HG02981 (cell line): ENCODE measurements around the gene HPN.
"Not testable (repeated sequence)": the region's sequence is repeated elsewhere in the genome, so short reads cannot be mapped to it uniquely, and the experiment has no call there.

ENCODE experiments used
- ATAC-seq: cut with Tn5 transposase; IDR thresholded peaks from one replicate; pipeline ENCODE4 v1.9.1; 2021; ENCODE audit warnings: mild to moderate bottlenecking, moderate library complexity; ENCODE audit not compliant: unreplicated experiment

The HPN gene

DNA sequence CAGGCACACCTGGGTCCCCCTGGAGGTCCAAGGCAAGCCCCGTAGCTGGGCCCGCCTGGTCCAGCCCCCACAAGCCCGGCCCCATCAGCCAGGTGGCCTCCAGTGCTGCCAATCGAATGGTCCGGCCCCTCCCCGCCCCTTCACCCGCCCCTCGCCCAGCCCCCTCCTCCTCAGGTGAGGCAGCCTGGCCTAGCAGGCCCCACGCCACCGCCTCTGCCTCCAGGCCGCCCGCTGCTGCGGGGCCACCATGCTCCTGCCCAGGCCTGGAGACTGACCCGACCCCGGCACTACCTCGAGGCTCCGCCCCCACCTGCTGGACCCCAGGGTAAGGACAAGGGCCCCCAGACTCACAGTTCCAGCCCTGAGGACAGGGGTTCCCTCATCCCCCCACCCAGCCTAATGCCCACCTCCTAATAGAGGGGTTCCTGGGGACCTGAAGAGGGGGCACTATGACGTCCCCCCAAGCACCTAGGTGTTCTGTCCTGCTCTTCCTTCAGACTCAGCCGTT, at the start of gene HPN:
Gene HPN, plus strand, starts transcription at position 174 of the 508 bp plus-strand sequence. CDS start 786 bp downstream, outside the sequence.
- no peak for ATAC-seq

DNA sequence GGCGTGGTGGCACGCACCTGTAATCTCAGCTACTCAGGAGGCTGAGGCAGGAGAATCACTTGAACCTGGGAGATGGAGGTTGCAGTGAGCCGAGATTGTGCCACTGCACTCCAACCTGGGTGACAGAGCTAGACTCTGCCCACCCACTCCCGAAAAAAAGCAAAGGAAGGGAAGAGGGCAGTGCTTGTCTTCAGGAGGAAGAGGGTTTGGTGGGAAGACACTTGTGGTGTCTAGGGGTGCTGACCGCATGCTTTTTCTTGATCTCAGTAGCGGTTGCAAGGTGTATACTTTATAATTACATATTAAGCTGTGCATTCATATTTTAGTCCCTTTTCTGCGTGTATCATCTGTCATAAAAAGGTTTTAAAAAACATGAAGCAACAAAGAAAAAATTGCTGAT, 48.9 kb upstream of the HPN start:
- ATAC-seq, result not testable (repeated sequence)

- no peak for ATAC-seq
These were observed 47.3 kb upstream of the HPN start for GRCh38 chr19:34994286-34994642.

- ATAC-seq, result no peak
These were observed 46.6 kb upstream of the HPN start for GRCh38 chr19:34994643-34995541.

- no peak for ATAC-seq
These were observed 46.0 kb upstream of the HPN start for GRCh38 chr19:34995551-34995950.

DNA sequence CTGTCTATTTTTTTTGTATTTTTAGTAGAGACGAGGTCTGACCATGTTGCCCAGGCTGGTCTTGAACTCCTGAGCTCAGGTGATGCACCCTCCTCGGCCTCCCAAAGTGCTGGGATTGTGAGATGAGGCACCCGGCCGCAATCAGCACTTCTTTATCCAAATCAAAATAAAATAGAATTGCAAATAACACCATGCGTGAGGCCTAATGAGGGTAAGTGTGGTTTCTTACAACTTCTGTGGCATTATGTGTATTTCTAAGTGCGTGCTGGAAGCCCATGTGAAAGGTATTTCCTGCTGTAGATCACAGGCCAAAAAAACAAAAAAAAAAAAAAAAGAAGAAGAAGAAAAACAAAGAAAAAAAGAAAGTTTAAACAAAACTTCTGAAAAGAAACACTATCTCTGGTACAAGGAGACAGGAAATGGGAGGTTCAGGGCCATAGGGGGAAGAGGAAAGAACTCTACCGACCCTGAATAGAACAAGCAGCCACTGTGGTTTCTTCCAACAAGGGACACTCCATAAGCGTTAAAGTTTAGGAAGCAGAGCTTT, 44.4 kb upstream of the HPN start:
- ATAC-seq, result no peak

DNA sequence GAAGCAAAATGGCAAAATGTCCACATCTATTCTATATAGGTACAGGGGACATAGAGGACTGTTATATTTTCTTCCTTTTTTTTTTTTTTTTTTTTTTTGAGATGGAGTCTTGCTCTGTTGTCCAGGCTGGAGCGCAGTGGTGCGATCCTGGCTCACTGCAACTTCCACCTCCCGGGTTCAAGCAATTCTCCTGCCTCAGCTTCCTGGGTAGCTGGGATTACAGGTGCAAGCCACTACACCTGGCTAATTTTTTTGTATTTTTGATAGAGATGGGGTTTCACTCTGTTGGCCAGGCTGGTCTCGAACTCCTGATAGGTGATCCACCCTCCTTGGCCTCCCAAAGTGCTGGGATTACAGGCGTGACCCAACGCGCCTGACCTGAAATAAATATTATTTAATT, 43.3 kb upstream of the HPN start:
- not testable (repeated sequence) for ATAC-seq

- ATAC-seq, result no peak
These were observed 42.6 kb upstream of the HPN start for GRCh38 chr19:34998777-34999497.

GRCh38 chr19:34999498-35000337, 41.8 kb upstream of the HPN start, which contains the start of gene GRAMD1A:
Gene GRAMD1A, plus strand, starts transcription at chr19:35000323. Its CDS starts 156 bp downstream, at chr19:35000479.
- no peak for ATAC-seq

GRCh38 chr19:35000338-35000646, 41.2 kb upstream of the HPN start:
- no peak for ATAC-seq

DNA sequence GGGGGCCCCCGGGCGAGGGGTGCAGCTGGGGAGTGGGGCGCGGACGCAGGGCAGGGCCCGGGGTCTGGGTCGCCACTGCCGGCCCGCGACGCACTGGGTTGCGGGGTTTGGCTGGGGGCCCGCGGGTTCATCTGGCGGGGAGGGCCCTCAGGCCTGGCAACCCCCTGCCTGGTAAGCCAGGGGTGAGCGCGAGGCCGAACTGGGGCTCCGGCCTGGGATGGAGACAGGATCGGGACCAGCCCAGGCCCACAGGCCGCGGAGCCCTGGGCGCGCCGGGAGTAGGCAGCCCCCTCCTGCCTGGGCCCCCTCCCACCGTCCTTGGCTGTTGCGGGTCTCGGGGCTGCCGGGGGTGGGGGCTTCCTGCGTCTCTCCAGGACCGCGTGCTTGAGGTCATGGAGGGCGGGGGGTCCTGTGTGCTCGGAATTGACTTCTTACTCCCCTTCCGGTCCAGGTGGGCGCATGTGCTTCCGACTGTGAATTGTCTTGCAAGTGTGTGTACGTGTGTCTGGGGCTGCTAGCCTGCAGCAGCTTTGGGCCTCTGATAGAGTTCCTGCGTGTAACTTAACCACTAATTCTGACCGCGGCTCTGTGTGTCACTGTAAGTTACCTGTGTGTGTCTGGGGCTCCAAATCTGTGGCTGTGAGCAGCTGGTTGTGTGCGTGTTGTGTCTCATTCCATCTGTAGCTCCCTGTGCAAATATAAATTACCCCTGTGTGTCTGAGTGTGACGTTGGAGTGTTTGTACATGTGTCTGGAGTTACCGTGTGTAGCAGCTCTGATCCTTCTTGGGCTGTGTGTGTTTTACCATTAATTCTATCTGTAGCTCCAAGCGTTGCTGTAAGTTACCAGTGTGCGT, 40.6 kb upstream of the HPN start:
- no peak for ATAC-seq

DNA sequence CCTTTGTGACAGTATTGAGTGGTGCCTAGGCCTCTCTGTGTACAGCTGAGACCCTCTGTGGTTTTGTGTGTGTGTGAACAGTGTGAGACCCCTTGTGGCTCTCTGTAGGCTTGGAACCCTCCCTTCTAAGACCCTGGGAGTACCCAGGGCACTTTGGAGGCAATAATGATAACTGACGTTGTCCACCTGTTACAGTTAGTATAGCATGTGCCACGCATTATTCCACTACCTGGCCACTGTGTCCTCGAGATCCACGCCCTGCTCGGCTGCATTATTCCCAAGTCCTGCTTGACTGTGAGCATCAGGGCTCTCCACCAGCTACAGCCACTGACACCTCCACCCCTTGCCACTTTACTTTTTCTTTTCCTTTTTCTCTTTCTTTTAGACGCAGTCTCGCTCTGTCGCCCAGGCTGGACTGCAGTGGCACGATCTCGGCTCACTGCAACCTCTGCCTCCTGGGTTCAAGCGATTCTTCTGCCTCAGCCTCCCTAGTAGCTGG, 39.4 kb upstream of the HPN start:
- no peak for ATAC-seq

DNA sequence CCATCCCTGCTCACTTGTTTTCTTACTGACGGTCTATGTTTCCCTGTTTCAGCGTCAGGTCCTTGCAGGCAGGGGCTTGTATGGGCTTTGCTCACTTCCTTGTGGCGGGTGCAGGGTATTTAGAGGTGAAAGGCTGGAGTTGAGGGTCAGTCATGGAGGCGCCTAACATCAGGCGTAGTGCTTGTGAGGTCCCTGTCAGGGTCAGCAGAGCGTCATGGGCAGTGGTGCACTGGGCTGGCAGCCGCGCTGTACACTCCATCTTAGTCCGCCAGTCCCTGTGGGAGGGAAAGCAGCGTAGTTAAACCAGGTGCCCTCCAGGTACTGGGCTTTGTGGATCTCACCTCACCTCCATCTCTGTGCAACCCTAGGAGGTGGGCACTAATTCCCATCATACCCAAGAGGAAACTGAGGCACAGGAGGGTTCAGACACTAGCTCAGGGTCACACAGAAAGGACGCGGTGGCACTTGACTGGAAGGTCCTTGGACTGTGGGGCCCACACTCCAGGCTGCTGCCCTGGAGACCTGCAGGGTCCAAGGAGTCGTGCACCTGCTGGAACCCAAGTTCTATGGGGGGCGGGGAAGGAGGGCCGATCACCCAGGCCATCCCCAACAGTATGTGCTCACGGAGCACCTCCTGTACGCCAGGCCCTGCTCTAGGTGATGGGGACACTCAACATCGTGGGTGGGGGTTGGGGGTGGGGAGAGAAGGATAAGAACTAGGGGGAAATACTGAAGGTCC, 36.8 kb upstream of the HPN start:
- no peak for ATAC-seq

DNA sequence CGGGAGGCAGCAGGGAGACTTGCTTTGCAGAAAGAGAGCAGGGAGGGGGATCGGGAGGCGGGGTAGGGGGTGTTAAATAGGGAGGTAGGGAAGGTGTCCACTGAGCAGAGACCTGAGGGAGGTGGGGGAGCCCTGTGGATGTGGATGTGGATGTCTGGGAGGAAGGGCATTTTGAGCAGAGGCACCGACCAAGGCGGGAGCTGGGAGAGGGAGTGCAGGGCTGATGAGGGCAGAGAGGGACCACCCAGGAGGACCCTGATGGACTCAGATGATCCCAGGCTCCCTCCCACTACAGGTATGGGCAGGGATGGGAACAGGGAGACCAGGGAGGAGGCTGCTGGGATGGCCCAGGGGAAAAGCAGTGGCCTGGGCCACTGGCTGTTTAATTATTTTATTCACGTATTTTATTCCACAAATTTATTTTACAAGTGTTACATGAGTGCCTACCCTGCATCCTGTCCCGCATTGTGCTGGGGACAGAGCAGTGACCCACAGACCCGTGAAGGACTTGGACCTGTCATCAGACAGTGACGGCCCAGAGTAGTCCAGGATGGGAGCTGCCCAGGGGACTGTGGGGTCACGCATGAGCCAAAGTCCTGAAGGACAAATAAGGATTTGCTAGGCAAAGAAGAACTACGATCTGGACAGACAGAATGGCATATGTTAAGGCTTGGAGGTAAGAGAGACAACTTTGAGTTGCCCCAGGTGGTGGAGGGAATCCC, 36.1 kb upstream of the HPN start:
- no peak for ATAC-seq

DNA sequence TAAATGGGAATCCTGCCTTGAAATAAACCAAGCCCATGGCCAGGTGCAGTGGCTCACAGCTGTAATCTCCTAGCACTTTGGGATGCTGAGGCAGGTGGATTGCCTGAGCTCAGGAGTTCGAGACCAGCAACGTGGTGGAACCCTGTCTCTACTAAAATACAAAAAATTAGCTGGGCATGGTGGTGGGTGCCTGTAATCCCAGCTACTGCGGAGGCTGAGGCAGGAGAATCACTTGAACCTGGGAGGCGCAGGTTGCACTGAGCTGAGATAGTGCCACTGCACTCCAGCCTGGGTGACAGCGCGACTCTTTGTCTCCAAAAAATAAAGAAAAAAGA, 35.5 kb upstream of the HPN start:
- not testable (repeated sequence) for ATAC-seq

GRCh38 chr19:35006342-35006998, 35.1 kb upstream of the HPN start:
- no peak for ATAC-seq

DNA sequence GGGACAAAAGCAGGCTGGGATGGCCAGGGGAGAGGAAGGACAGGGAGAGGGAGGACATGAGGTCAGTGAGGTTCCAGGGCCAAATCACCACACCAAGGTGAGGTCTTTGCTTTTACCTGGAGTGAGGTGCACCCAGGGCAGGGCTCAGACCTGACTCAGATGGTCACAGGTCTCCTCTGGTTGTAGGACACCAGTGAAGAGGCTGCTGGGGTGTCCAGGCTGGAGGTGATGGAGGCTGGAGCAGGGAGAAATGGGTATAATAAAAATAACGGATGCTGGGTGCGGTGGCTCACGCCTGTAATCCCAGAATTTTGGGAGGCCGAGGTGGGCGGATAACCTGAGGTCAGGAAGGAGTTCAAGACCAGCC, 34.5 kb upstream of the HPN start:
- no peak for ATAC-seq

GRCh38 chr19:35007427-35007826, 34.1 kb upstream of the HPN start:
- not testable (repeated sequence) for ATAC-seq
